Endothelial cell (in vitro differentiated cells): ENCODE results near the gene ERC2. TPM values are rescaled to one million over a fixed set of nuclear protein-coding genes. Genes with fewer than 3 reads are reported as not detected.

Experiments used
- DNase-seq: peaks from one replicate; pipeline ENCODE4 v3.0.0; 2021; ENCODE audit warnings: low spot score
- H3K27ac Mint-ChIP-seq: one replicate; pipeline ENCODE4 v1.8.0; 2021; ENCODE audit warnings: mixed read lengths, inconsistent platforms; ENCODE audit not compliant: unreplicated experiment
- H3K27me3 Mint-ChIP-seq: one replicate; pipeline ENCODE4 v1.8.0; 2021; ENCODE audit warnings: mild to moderate bottlenecking, moderate library complexity, mixed read lengths, inconsistent platforms; ENCODE audit not compliant: unreplicated experiment
- H3K36me3 Mint-ChIP-seq: one replicate; pipeline ENCODE4 v1.8.0; 2021; ENCODE audit warnings: mild to moderate bottlenecking, low read depth, mixed read lengths, inconsistent platforms; ENCODE audit not compliant: unreplicated experiment
- H3K4me1 Mint-ChIP-seq: one replicate; pipeline ENCODE4 v1.8.0; 2021; ENCODE audit warnings: mild to moderate bottlenecking, mixed read lengths, inconsistent platforms; ENCODE audit not compliant: unreplicated experiment
- H3K4me3 Mint-ChIP-seq: one replicate; pipeline ENCODE4 v1.8.0; 2021; ENCODE audit warnings: mild to moderate bottlenecking, mixed read lengths, inconsistent platforms; ENCODE audit not compliant: unreplicated experiment
- H3K9me3 Mint-ChIP-seq: one replicate; pipeline ENCODE4 v1.8.0; 2021; ENCODE audit warnings: mixed read lengths, inconsistent platforms; ENCODE audit not compliant: unreplicated experiment
- CTCF ChIP-seq: fragments of 200-600 bp; sonication (generic); IDR thresholded peaks from one replicate; pipeline ENCODE4 v1.5.0; 2021; ENCODE audit warnings: antibody characterized with exemption; ENCODE audit not compliant: unreplicated experiment
- total RNA-seq: library from RNA; stranded (reverse); fragmentation: NEBNext Ultra II Directional; extraction: Animal tissue kit (Norgen Biotek cat#: 25700); gene quantifications from one replicate; pipeline ENCODE4 v1.2.1, GENCODE V29; 2021; ENCODE audit not compliant: unreplicated experiment

The ERC2 gene
- total RNA-seq, 1 donor from 2014 or later: 20.5 TPM

- TF ChIP-seq CTCF: no peak
- Mint-ChIP-seq H3K9me3 (no peaks in the 10 kb centered on the region), H3K4me1 (no peaks in the 10 kb centered on the region), H3K4me3 (no peak overlapping the region), H3K27ac (no peak overlapping the region), H3K27me3 (no peaks in the 10 kb centered on the region), H3K36me3 (no peaks in the 10 kb centered on the region)
- DNase-seq: no peak
Measured at GRCh38 chr3:56060521-56061278, 407.6 kb downstream of the ERC2 start.

GRCh38 chr3:56059731-56060130, 408.5 kb downstream of the ERC2 start:
- no peaks in the 10 kb centered on the region for H3K4me1 Mint-ChIP-seq
- TF ChIP-seq CTCF: no peak
- H3K27ac Mint-ChIP-seq: no peak overlapping the region
- no peaks in the 10 kb centered on the region for H3K36me3 Mint-ChIP-seq
- no peaks in the 10 kb centered on the region for H3K27me3 Mint-ChIP-seq
- DNase-seq: no peak
- H3K9me3 Mint-ChIP-seq: no peaks in the 10 kb centered on the region
- no peak overlapping the region for H3K4me3 Mint-ChIP-seq

GRCh38 chr3:56055951-56056350, 412.3 kb downstream of the ERC2 start:
- no peaks in the 10 kb centered on the region for H3K4me1 Mint-ChIP-seq
- H3K27ac Mint-ChIP-seq: no peak overlapping the region

GRCh38 chr3:56055546-56055945, 412.7 kb downstream of the ERC2 start:
- no peak for DNase-seq
- no peak for TF ChIP-seq CTCF
- Mint-ChIP-seq H3K4me3 (no peak overlapping the region), H3K27me3 (no peaks in the 10 kb centered on the region), H3K9me3 (no peaks in the 10 kb centered on the region), H3K27ac (no peak overlapping the region), H3K4me1 (no peaks in the 10 kb centered on the region), H3K36me3 (no peaks in the 10 kb centered on the region)

More at GRCh38 chr3:56055951-56056350, 412.3 kb downstream of the ERC2 start:
- Mint-ChIP-seq H3K36me3 (no peaks in the 10 kb centered on the region), H3K9me3 (no peaks in the 10 kb centered on the region), H3K27me3 (no peaks in the 10 kb centered on the region), H3K4me3 (no peak overlapping the region)
- TF ChIP-seq CTCF: no peak
- no peak for DNase-seq

- no peaks in the 10 kb centered on the region for H3K4me1 Mint-ChIP-seq
Measured at GRCh38 chr3:56054844-56055243, 413.4 kb downstream of the ERC2 start.

More at GRCh38 chr3:56054844-56055243, 413.4 kb downstream of the ERC2 start:
- H3K4me3 Mint-ChIP-seq: no peak overlapping the region
- H3K36me3 Mint-ChIP-seq: no peaks in the 10 kb centered on the region
- H3K27ac Mint-ChIP-seq: no peak overlapping the region
- no peak for DNase-seq
- no peak for TF ChIP-seq CTCF
- no peaks in the 10 kb centered on the region for H3K9me3 Mint-ChIP-seq
- no peaks in the 10 kb centered on the region for H3K27me3 Mint-ChIP-seq
